Measurements from ENCODE around the gene RPP30. TPM values are rescaled to one million over a fixed set of nuclear protein-coding genes. Genes with fewer than 3 reads are reported as not detected.
"Not testable (repeated sequence)": the region's sequence is repeated elsewhere in the genome, so short reads cannot be mapped to it uniquely, and the experiment has no call there.

The RPP30 gene
- total RNA-seq, 1 donor: 53.5 TPM

GRCh38 chr10:90939116-90939515 is 67.3 kb downstream of the RPP30 start:
- TF ChIP-seq CTCF (IDR thresholded peaks at IDR 0.05; ENCODE audit: insufficient read depth, low read depth, low read length): no peak
- no peak overlapping the region for H3K4me3 ChIP-seq (ENCODE audit: low read depth, low read length)
- no peak for DNase-seq (ENCODE audit: low read depth)

- H3K4me3 ChIP-seq (ENCODE audit: low read depth, low read length): no peak overlapping the region
- no peak for DNase-seq (ENCODE audit: low read depth)
- TF ChIP-seq CTCF (IDR thresholded peaks at IDR 0.05; ENCODE audit: insufficient read depth, low read depth, low read length): no peak
Observed at GRCh38 chr10:90939648-90940047, 67.9 kb downstream of the RPP30 start.

DNA sequence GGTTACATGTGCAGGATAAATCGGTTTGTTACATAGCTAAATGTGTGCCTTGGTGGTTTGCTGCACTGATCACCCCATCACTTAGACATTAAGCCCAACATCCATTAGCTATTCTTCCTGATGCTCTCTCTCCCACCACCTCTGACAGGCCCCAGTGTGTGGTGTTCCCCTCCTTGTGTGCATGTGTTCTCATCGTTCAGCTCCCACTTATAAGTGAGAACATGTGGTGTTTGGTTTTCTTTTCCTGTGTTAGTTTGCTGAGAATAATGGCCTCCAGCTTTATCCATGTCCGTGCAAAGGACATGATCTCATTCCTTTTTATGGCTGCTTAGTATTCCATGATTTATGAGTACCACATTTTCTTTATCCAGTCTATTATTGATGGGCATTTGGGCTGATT is 71.2 kb downstream of the RPP30 start:
- DNase-seq (ENCODE audit: low read depth); H3K4me3 ChIP-seq (ENCODE audit: low read depth, low read length): not testable (repeated sequence)

DNA sequence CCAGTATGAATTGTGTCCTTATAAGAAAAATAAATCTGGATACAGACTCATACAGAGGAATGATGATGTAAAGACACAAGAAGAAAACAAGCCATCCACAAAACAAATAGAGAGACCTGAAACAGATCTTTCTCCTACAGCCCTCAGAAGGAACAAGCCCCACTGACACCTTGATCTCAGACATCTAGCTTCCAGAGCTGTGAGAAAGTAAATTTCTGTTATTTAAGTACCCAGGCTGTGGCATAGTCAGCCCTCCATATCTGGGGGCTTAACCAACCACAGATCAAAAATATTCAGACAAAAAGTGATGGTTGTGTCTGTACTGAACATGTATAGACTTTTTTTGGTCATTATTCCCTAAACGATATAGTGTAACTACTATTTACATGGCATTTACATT is 73.0 kb downstream of the RPP30 start:
- DNase-seq (ENCODE audit: low read depth): no peak
- no peak overlapping the region for H3K4me3 ChIP-seq (ENCODE audit: low read depth, low read length)
- no peak for TF ChIP-seq CTCF (IDR thresholded peaks at IDR 0.05; ENCODE audit: insufficient read depth, low read depth, low read length)

- no peak overlapping the region for H3K4me3 ChIP-seq (ENCODE audit: low read depth, low read length)
- no peak for DNase-seq (ENCODE audit: low read depth)
- no peak for TF ChIP-seq CTCF (IDR thresholded peaks at IDR 0.05; ENCODE audit: insufficient read depth, low read depth, low read length)
Observed at GRCh38 chr10:90945491-90946070, 73.8 kb downstream of the RPP30 start.

DNA sequence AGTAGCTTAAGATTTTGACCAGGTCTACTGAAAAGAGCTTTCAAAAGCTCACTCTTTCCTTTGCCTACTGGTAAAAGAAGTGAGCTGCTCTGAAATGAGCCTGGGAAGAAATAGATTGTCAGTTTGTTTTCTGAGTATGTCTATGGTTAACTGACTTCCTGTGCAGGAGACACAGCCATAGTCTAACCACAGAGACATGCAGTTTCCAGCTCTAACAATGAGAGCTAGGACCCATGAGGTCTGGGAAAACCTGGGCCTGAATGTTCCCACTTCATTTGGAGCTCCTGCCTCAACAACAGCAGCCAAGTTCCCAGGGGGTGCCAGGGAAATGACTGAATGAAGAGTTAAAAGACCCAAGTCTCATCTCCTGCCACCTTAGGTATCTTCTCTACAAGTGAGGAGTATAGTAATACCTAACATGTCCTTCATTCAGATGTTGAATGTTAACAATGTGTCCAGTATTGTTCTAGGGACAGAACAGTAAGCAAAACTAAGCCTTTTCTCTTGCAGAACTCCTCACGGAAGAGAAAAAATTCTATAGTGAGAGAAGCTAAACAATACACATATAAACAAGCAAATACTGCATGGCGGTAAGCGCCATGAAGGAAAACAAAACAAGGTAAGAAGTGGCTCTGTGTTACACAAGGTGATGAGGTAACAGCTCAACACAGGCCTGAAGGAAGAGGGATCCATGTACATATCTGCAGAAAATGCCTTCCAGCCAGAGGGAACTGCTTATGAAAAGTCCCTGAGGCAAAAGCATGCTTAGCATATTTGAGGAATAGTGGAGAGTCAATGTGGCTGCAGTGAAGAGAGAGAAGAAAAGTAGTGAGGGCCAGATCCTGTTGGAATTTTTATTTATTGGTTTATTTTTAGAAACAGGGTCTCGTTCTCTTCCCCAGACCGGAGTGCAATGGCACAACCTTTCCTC is 75.5 kb downstream of the RPP30 start:
- no peak overlapping the region for H3K4me3 ChIP-seq (ENCODE audit: low read depth, low read length)
- DNase-seq (ENCODE audit: low read depth): peak; percentile 46
- TF ChIP-seq CTCF (IDR thresholded peaks at IDR 0.05; ENCODE audit: insufficient read depth, low read depth, low read length): no peak

Small RNAs within 50 kb of the gene (small RNA-seq; reads per million reads assigned to genes)
- gene RF00019 (not detected), gene RNU6-740P (not detected)

Other genes starting within 250 kb of the RPP30 start
- gene HTR7, start 13.9 kb upstream of the RPP30 start, total RNA-seq: 0.86 and 2.3 TPM in 2 replicates
- 13.5 and 16.4 TPM in 2 replicates for gene ANKRD1, start 49.1 kb downstream of the RPP30 start, total RNA-seq